ENCODE data around the gene DPYSL4.

DPYSL4 gene

GRCh38 chr10:132148261-132149251 is 38.2 kb upstream of the DPYSL4 start:
- Histone ChIP-seq H3K9me3 (no peaks in the 10 kb centered on the region), H3K27me3 (peaks cover 11% of the 10 kb centered on the region), H3K36me3 (no peaks in the 10 kb centered on the region), H3K27ac (no peak overlapping the region), H3K4me3 (ENCODE audit: low read depth in 1 of 2, low read length in 1 of 2) (no peak overlapping the region), H3K4me1 (ENCODE audit: control insufficient read depth in 1 of 2, insufficient read depth in 1 of 2, low read depth in 1 of 2, low read length in 1 of 2) (no peaks in the 10 kb centered on the region)
- no peak for TF ChIP-seq CTCF (IDR thresholded peaks at IDR 0.05)

- Histone ChIP-seq H3K4me1 (ENCODE audit: control insufficient read depth in 1 of 2, insufficient read depth in 1 of 2, low read depth in 1 of 2, low read length in 1 of 2) (no peaks in the 10 kb centered on the region), H3K36me3 (no peaks in the 10 kb centered on the region), H3K9me3 (no peaks in the 10 kb centered on the region), H3K27ac (no peak overlapping the region), H3K4me3 (ENCODE audit: low read depth in 1 of 2, low read length in 1 of 2) (no peak overlapping the region), H3K27me3 (peaks cover 4% of the 10 kb centered on the region)
- TF ChIP-seq CTCF (IDR thresholded peaks at IDR 0.05) = no peak
Observed at GRCh38 chr10:132149271-132149670, 37.5 kb upstream of the DPYSL4 start.

- H3K4me1 ChIP-seq (ENCODE audit: control insufficient read depth in 1 of 2, insufficient read depth in 1 of 2, low read depth in 1 of 2, low read length in 1 of 2) = no peaks in the 10 kb centered on the region
- H3K9me3 ChIP-seq = no peaks in the 10 kb centered on the region
- H3K27ac ChIP-seq = no peak overlapping the region
- H3K36me3 ChIP-seq = no peaks in the 10 kb centered on the region
- H3K4me3 ChIP-seq (ENCODE audit: low read depth in 1 of 2, low read length in 1 of 2) = no peak overlapping the region
- no peaks in the 10 kb centered on the region for H3K27me3 ChIP-seq
- TF ChIP-seq CTCF (IDR thresholded peaks at IDR 0.05) = no peak
Observed at GRCh38 chr10:132149917-132150316, 36.8 kb upstream of the DPYSL4 start.

- Histone ChIP-seq H3K4me3 (ENCODE audit: low read depth in 1 of 2, low read length in 1 of 2) (no peak overlapping the region), H3K9me3 (no peaks in the 10 kb centered on the region), H3K27ac (no peak overlapping the region), H3K27me3 (no peaks in the 10 kb centered on the region), H3K36me3 (no peaks in the 10 kb centered on the region), H3K4me1 (ENCODE audit: control insufficient read depth in 1 of 2, insufficient read depth in 1 of 2, low read depth in 1 of 2, low read length in 1 of 2) (no peaks in the 10 kb centered on the region)
- TF ChIP-seq CTCF (IDR thresholded peaks at IDR 0.05) = no peak
Observed at GRCh38 chr10:132150777-132151176, 36.0 kb upstream of the DPYSL4 start.

- H3K36me3 ChIP-seq = no peaks in the 10 kb centered on the region
- no peak overlapping the region for H3K27ac ChIP-seq
- no peaks in the 10 kb centered on the region for H3K27me3 ChIP-seq
- no peak for TF ChIP-seq CTCF (IDR thresholded peaks at IDR 0.05)
- no peaks in the 10 kb centered on the region for H3K9me3 ChIP-seq
- H3K4me3 ChIP-seq (ENCODE audit: low read depth in 1 of 2, low read length in 1 of 2) = no peak overlapping the region
- H3K4me1 ChIP-seq (ENCODE audit: control insufficient read depth in 1 of 2, insufficient read depth in 1 of 2, low read depth in 1 of 2, low read length in 1 of 2) = no peaks in the 10 kb centered on the region
Observed at GRCh38 chr10:132151286-132151950, 35.3 kb upstream of the DPYSL4 start.

Data from neutrophil (primary cell).